ENCODE data around the gene MMP2.

Gene MMP2

GRCh38 chr16:55495616-55496289 lies 16.8 kb downstream of the MMP2 start:
- no peak for DNase-seq

- DNase-seq, result no peak
These were observed 17.6 kb downstream of the MMP2 start for GRCh38 chr16:55496509-55497145.

- no peak for DNase-seq
These were observed 18.6 kb downstream of the MMP2 start for GRCh38 chr16:55497558-55497957.

GRCh38 chr16:55498101-55498500 lies 19.1 kb downstream of the MMP2 start:
- no peak for DNase-seq

- no peak for DNase-seq
These were observed 20.3 kb downstream of the MMP2 start for GRCh38 chr16:55499281-55499680.

GRCh38 chr16:55499951-55500529 lies 21.0 kb downstream of the MMP2 start:
- no peak for DNase-seq

- DNase-seq, result no peak
These were observed 21.6 kb downstream of the MMP2 start for GRCh38 chr16:55500530-55501011.

- DNase-seq, result no peak
These were observed 22.7 kb downstream of the MMP2 start for GRCh38 chr16:55501549-55502322.

GRCh38 chr16:55502801-55503366 lies 23.9 kb downstream of the MMP2 start:
- DNase-seq, result no peak

- DNase-seq, result no peak
These were observed 24.9 kb downstream of the MMP2 start for GRCh38 chr16:55503726-55504550.

GRCh38 chr16:55505333-55506015 lies 26.5 kb downstream of the MMP2 start:
- DNase-seq, result no peak

- no peak for DNase-seq
These were observed 27.1 kb downstream of the MMP2 start for GRCh38 chr16:55506083-55506482.

GRCh38 chr16:55506708-55507107 lies 27.7 kb downstream of the MMP2 start:
- DNase-seq, result no peak

GRCh38 chr16:55508271-55508921 lies 29.4 kb downstream of the MMP2 start:
- DNase-seq, result no peak

- no peak for DNase-seq
These were observed 30.2 kb downstream of the MMP2 start, which contains the start of gene LPCAT2 for GRCh38 chr16:55508941-55509931. LPCAT2 (plus strand) TSS chr16:55509072; CDS start chr16:55509182, 110 bp downstream.

GRCh38 chr16:55510185-55510805 lies 31.3 kb downstream of the MMP2 start:
- DNase-seq, result no peak

GRCh38 chr16:55512941-55513340 lies 33.9 kb downstream of the MMP2 start:
- DNase-seq, result no peak

- DNase-seq, result no peak
These were observed 34.6 kb downstream of the MMP2 start for GRCh38 chr16:55513616-55514015.

GRCh38 chr16:55515111-55515510 lies 36.1 kb downstream of the MMP2 start:
- DNase-seq, result no peak

Data from stimulated activated naive CD4-positive, alpha-beta T cell treated with Interleukin-2 at 50 U/mL for 16 hours (primary cell).